Measurements from ENCODE around the gene GRID1.

GRID1 gene

DNA sequence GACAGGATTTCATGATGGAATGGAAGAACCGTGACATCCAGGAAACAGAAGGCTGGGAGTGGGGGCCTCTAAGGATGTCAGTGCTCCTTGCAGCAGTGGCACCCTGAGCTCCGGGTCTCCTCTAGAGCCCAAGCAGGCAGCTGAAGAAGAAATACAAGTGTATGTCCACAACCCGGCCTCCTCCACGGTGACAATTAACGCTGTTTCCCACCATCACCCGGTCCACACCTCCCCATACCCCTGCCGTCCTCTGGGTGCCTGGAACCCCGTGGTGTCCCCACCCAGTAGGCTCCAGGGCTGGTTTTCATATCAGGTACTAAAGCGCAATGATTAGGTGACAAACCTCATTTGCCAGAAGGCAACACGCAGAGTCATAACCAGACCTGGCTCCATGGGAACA lies 30.3 kb downstream of the GRID1 start:
- DNase-seq = no peak

DNA sequence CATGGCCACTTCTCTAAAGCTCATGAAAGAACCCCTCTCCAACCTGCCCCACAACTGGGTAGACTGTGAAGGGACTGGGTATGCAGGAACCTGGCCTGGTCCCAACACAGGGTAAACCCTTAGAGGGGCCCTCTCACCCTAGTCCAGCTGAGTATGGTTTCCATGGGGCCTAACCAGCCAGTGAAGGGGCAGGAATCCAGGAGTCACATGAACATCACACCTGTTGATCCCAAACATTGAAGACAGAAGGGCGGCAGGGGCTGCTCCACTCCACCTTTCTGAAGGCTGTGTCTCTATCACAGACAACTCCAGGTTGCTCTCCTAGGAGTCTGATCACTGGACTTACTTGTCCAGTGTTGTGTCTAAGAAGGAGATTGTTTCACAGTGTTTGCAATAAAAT lies 30.8 kb downstream of the GRID1 start:
- no peak for DNase-seq

DNA sequence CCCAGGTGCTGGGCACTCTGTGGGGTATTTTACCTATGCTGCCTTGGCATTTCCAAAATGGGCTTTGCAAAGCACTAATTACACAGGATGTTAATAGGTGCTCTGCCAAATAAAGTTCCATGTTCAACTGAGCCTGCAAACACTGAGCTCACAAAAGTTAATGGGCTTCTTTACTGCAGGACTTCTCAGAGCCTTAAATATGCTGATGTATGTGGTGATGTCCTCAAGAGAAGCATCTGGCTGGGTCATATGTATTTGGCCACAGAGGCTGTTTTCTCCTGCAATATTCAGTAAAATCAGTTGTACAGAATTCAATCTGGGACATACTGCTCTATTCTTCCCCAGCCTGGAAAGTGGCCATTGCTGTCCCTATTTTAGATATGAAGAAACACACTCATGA lies 31.3 kb downstream of the GRID1 start:
- DNase-seq = no peak

DNA sequence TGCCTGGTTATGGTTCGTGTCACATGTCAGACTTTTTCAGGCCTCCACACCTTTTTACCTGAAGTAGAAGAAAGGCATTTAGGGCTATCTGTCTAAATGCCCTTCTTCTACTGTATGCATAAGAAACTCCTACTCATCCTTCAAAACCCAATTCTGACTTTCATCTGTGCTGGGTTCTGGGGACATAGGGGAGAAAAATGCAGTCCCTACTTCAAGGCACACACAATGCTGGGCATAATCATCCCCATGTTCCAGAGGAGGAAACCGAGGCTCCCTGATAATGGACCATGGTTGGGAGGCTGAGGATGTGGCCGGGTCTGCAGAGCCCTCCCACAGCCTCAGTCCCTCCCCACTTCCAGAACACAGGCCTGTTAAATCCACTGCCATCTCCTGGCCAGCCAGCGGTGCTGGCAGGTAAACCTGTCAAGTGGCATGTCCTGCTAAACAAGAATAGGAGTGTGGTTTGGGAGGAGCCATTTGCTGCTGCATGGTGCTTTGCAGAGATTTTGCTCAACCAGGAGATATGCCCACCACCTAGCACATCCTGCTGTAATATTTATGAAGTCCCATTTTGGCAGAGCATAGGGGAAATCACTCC lies 32.0 kb downstream of the GRID1 start:
- no peak for DNase-seq

DNA sequence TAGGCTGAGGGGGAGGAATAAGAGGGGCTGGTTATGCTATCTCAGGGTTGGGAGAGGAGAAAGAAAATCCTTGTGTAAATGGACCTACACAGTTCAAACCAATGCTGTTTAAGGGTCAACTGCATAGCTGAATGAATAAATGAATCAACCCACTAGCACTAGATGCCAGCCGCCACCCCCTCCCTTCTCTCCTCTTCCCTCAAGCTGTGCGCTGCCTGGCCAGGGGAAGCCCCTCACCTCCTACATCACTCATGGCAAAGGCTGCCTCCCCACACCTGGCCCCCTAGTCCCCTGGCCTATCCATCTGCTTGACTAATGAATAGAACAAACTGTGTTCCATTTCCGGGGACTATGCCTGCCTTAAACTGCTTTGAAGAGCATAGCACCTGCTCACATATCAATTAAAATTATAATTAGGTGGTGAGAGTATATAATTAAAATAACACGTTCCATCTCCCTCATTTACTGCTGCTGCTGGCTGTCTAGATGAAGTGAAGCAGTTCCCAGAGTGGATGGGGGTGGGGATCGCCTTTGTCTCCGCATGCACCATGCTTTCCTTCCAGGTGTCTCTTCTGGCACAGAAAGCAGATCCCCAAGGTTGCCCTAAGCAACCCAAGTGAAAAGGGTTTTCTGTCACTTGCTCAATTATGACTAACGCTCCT lies 32.6 kb downstream of the GRID1 start:
- DNase-seq = no peak

GRCh38 chr10:86331861-86332260 lies 34.7 kb downstream of the GRID1 start:
- no peak for DNase-seq

DNA sequence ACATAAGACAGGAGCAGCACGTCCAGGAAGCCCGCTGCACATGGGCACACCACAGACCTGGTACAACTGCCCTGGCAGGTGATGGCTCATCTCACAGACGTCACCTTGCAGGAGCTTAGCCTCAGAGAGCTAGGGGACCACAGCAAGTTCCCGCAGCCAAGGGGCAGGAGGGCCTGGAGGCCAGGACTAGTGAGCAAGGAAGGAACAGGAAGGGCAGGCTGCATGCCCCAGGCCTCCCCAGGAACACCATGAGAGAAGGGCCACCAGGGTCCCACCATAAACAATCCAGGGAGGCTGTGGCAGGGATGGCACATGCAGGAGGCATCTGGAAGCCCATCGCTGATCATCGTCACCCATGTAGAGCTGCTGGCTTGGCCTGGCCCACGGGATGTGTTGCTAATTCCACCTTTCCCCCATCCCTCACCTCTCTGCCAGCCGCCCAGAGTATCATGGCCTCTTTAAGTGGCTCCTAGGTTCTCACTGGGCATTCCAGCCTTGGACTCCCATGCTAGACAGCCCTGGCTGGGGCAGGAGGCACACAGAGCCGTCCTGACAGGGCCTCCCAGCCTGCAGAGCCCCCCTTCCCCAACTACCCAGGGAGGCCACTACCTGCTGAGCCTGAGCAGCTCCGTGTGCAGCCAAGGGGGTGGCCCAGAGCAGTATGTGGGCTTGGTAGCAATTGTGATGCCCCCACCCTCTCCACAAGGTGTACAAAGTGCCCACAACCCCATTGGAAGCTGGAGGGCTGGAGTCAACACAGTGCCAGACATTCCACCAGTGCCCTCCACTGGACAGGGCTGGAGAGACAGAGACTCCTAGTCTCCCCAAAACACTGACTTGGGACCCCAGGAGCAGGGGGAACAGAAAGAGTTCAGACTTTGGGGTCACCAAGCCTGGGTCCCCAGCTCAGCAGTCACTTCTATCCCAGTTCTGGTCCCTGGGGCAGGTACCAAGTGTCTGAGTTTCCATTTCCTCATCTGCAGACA lies 35.5 kb downstream of the GRID1 start:
- DNase-seq = no peak

GRCh38 chr10:86329896-86330680 lies 36.5 kb downstream of the GRID1 start:
- DNase-seq = no peak

GRCh38 chr10:86329093-86329710 lies 37.4 kb downstream of the GRID1 start:
- no peak for DNase-seq

- no peak for DNase-seq
These were observed 38.5 kb downstream of the GRID1 start for GRCh38 chr10:86327954-86328725.

DNA sequence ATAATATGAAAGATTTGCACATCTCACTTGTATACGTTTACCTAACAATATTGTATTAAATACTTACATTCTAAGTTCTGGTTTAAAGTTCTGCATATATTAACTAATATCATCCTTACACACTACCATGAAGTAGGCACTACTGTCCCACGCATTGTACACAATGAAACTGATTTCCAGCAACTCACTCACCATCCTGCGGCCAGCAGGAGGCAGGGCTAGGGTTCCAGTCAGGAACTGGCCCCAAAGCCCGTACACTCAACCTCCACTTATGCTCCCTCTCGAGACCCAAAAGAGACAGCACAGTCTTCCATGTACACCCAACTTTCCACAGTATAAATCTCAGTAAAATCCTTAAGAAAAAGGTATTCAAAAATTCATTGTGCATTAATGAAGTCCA lies 41.4 kb downstream of the GRID1 start:
- no peak for DNase-seq

GRCh38 chr10:86321568-86321967 lies 45.0 kb downstream of the GRID1 start:
- no peak for DNase-seq

GRCh38 chr10:86319676-86320075 lies 46.9 kb downstream of the GRID1 start:
- no peak for DNase-seq

GRCh38 chr10:86317949-86318725 lies 48.5 kb downstream of the GRID1 start:
- DNase-seq = no peak

DNA sequence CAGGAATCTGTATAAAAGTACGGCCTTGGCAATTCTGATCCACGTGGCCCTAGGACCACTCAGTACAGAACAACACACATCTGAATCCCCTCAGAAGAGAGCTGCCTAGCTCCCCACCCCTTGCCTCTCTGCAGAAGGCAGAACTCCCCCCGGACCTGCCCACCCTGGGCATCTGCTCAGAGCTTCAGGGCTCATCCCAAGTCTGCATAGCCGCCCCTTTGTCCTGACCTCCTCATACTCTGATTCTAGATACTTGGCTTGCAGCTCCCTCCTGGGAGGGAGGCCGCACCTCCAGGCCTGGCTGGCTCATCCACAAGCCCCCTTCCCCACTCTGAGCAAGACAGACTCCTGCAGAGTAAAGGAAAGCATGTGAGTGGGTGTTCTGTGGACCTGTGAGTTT lies 49.6 kb downstream of the GRID1 start:
- DNase-seq = no peak

DNA sequence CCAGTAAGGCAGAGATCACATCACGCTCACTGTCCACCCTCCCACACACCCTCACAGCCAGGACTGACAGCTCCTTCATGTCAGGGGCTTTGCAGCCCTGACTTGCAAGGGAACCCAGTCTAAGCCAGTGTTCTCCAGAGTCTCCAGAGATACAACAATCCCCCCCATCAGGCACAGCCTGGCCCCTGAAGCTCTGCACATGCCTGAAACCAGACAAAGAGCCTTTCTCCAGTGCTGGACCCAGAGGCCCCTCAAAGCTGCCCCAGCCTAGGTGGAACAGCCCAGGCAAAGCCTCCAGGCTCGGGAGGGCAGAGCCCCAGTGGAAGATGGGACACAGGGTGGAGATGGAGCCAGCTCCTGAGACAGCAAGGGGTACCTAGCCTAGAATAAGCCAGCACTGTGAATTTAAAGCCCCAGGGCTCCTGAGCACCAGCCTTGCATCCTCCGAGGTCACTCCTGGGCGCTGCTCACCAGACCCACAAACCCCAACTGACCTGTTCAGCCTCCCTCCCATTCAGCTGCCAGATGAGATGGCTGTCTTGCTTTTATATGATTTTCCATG lies 50.2 kb downstream of the GRID1 start:
- DNase-seq = no peak

GRCh38 chr10:86315549-86315942 lies 51.0 kb downstream of the GRID1 start:
- DNase-seq = no peak

DNA sequence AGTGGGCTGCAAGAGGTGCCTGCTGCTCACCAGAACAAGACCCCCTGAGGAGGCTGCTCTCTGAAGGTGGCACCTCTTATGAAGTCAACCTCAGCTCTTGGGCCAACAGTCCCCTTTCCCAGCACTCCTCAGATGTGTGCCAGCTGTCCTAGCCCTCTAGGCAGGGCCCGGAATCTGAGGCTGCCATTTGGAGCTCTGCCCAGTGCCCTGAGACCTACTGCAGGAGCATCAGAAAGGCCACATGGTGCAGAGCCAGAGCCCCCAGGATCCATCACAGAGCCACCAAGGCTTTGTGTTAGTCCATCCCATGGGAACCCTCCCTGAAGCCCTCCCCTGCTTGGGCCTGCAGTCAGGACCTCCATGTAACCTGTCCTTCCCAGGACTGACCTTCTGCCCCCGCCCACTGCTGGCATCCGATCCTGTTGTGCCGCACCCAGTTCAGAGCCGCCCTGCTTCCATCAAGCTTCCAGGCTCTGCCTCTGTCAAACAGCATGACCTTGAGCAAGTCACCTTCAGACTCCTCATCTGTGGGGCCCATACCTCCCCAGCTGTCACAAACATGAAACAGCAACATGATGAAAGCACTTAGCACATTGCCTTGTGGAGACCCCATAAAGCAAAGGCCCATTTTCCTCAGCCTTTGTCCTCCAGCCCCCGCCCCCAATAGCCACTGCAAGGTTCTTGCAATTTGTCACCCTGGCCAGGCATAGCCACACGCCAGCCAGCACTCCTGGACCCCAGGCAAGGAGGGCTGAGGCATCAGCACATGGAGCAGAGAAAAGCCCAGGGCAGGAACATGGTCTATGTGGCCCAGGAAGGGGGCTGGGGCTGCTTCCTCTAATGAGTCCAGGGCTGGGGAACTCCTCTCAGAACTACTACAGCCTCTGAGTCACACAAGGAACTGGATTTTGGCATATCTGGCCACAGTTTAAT lies 51.7 kb downstream of the GRID1 start:
- no peak for DNase-seq

GRCh38 chr10:86313621-86314041 lies 53.0 kb downstream of the GRID1 start:
- DNase-seq = no peak

Measured in stimulated activated naive CD4-positive, alpha-beta T cell (primary cell).